HCT116 (cell line): Measurements from ENCODE around the gene DUOXA1. TPM values are rescaled to one million over a fixed set of nuclear protein-coding genes. Genes with fewer than 3 reads are reported as not detected.

Experiments used
- ATAC-seq: fragments of 200-7000 bp; cut with Tn5 transposase; 2 replicates; pipeline ENCODE4 v1.9.1; 2020; ENCODE audit warnings: mild to moderate bottlenecking, moderate library complexity
- BruUV-seq: library from RNA; stranded (reverse); fragments of 400-500 nt; replicated peaks from 2 replicates; lab custom pipeline; 2021; lab: Mats Ljungman, UMichigan
- CTCF ChIA-PET: fragments of 300-600 bp; sonication (Branson Sonifier 250); formaldehyde crosslinking; loops from one replicate; lab custom pipeline; 2021; ENCODE audit warnings: antibody characterized with exemption; lab: Charles Lee
- POLR2A ChIA-PET: fragments of 300-600, 350-600 bp; sonication (Branson Sonifier 250); formaldehyde crosslinking; loops from one replicate; lab custom pipeline; 2021; ENCODE audit warnings: antibody characterized with exemption; lab: Charles Lee
- RAD21 ChIA-PET, 2 experiments: fragments of 300-600 bp; sonication (Branson Sonifier 250); formaldehyde crosslinking; loops; one replicate each; lab custom pipeline; 2023; ENCODE audit warnings: low total read pairs in 2 of 2; ENCODE audit not compliant: uncharacterized antibody in 2 of 2, unreplicated experiment in 2 of 2, low non-redundant PET in 1 of 2; lab: Charles Lee
- DNase-seq: peaks from one replicate; pipeline ENCODE4 v3.0.0-alpha.2; 2010; ENCODE audit warnings: low read depth, low spot score
- H2AFZ ChIP-seq: fragments of 200-600 bp; shearing (Covaris generic), sonication (generic); 2 replicates; pipeline ENCODE4 v1.6.1; 2017; ENCODE audit warnings: low read depth, mixed run types, mixed read lengths, antibody characterized with exemption, low read length; ENCODE audit not compliant: poor library complexity, severe bottlenecking
- H3K27ac ChIP-seq: 2 replicates; pipeline ENCODE4 v1.5.1; 2012; ENCODE audit warnings: low read depth, low read length
- H3K27me3 ChIP-seq: fragments of 200-600 bp; sonication (generic); 2 replicates; pipeline ENCODE4 v1.6.1; 2016; ENCODE audit warnings: mixed run types, low read length, mixed read lengths; ENCODE audit not compliant: insufficient read depth
- H3K36me3 ChIP-seq, 2 experiments: fragments of 200-500 bp in 1 of 2; fragments of 200-600 bp in 1 of 2; sonication (Bioruptor generic) in 1 of 2; sonication (generic) in 1 of 2; 2 replicates each; pipeline versions ENCODE4 v1.5.1 to v1.6.1; 2014 to 2016; ENCODE audit warnings: low read length in 2 of 2, inconsistent platforms in 1 of 2, mixed read lengths in 1 of 2, mixed run types in 1 of 2; ENCODE audit not compliant: insufficient read depth in 2 of 2, control insufficient read depth in 1 of 2
- H3K4me1 ChIP-seq, 2 experiments: fragments of 200-600 bp in 1 of 2; sonication (generic) in 1 of 2; 2 replicates each; pipeline versions ENCODE4 v1.5.1 to v1.6.1; 2012 to 2017; ENCODE audit warnings: low read length in 2 of 2, inconsistent platforms in 1 of 2, mild to moderate bottlenecking in 1 of 2, mixed read lengths in 1 of 2, mixed run types in 1 of 2, moderate library complexity in 1 of 2; ENCODE audit not compliant: insufficient read depth in 2 of 2, control insufficient read depth in 1 of 2
- H3K4me2 ChIP-seq: fragments of 200-600 bp; sonication (generic); 2 replicates; pipeline ENCODE4 v1.6.1; 2017; ENCODE audit warnings: mixed run types, low read length, mixed read lengths
- H3K4me3 ChIP-seq, 2 experiments: fragments of 200-600 bp in 1 of 2; sonication (generic) in 1 of 2; replicated peaks in 1 of 2; 2 replicates each; pipeline ENCODE4 v1.5.1; 2011 to 2016; ENCODE audit warnings: low read length in 2 of 2, control low read depth in 1 of 2, low read depth in 1 of 2, mild to moderate bottlenecking in 1 of 2, mixed read lengths in 1 of 2, mixed run types in 1 of 2
- H3K79me2 ChIP-seq: fragments of 200-600 bp; sonication (generic); 2 replicates; pipeline ENCODE4 v1.6.1; 2017; ENCODE audit warnings: mild to moderate bottlenecking, mixed run types, low read length, moderate library complexity, mixed read lengths; ENCODE audit not compliant: insufficient read depth
- H3K9ac ChIP-seq: fragments of 200-600 bp; sonication (generic); 2 replicates; pipeline ENCODE4 v1.6.1; 2016; ENCODE audit warnings: low read length, mixed read lengths
- H3K9me2 ChIP-seq: fragments of 200-600 bp; sonication (generic), shearing (Covaris generic); 2 replicates; pipeline ENCODE4 v1.6.1; 2017; ENCODE audit warnings: mixed run types, mild to moderate bottlenecking, moderate library complexity; ENCODE audit not compliant: insufficient read depth
- H3K9me3 ChIP-seq, 2 experiments: fragments of 200-500 bp in 1 of 2; fragments of 200-600 bp in 1 of 2; sonication (Bioruptor generic) in 1 of 2; sonication (generic) in 1 of 2; 2 replicates each; pipeline ENCODE4 v1.6.1; 2014 to 2017; ENCODE audit warnings: low read length in 2 of 2, mixed read lengths in 2 of 2, inconsistent platforms in 1 of 2, low read depth in 1 of 2, mild to moderate bottlenecking in 1 of 2, mixed run types in 1 of 2, moderate library complexity in 1 of 2; ENCODE audit not compliant: control insufficient read depth in 1 of 2, insufficient read depth in 1 of 2
- H4K20me1 ChIP-seq: fragments of 200-600 bp; sonication (generic), shearing (Covaris generic); 2 replicates; pipeline ENCODE4 v1.6.1; 2017; ENCODE audit warnings: mixed run types, mild to moderate bottlenecking, moderate library complexity; ENCODE audit not compliant: insufficient read depth
- CBX3 ChIP-seq: IDR thresholded peaks from 2 replicates; pipeline ENCODE4 v1.6.1; 2012; ENCODE audit warnings: low read depth
- EZH2 ChIP-seq: fragments of 200-600 bp; sonication (generic); IDR thresholded peaks from 2 replicates; pipeline ENCODE4 v1.6.1; 2017; ENCODE audit warnings: antibody characterized with exemption, mixed run types
- FOSL1 ChIP-seq: IDR thresholded peaks from 2 replicates; pipeline ENCODE4 v1.6.1; 2012; ENCODE audit warnings: low read depth
- POLR2AphosphoS5 ChIP-seq: IDR thresholded peaks from 2 replicates; pipeline ENCODE4 v1.6.1; 2011; ENCODE audit warnings: mild to moderate bottlenecking, low read depth, low read length, moderate library complexity
- SIN3A ChIP-seq: IDR thresholded peaks from 2 replicates; pipeline ENCODE4 v1.6.1; 2012; ENCODE audit warnings: low read depth
- TCF7L2 ChIP-seq: IDR thresholded peaks from 2 replicates; pipeline ENCODE4 v1.7.0; 2011; ENCODE audit warnings: borderline replicate concordance, inconsistent platforms; ENCODE audit not compliant: insufficient read depth, insufficient read length; ENCODE audit errors: extremely low read depth
- YY1 ChIP-seq: IDR thresholded peaks from 2 replicates; pipeline ENCODE4 v1.6.1; 2011; ENCODE audit warnings: low read length, low read depth, moderate library complexity, mild to moderate bottlenecking; ENCODE audit not compliant: insufficient replicate concordance; ENCODE audit errors: extremely low read depth
- ZFX ChIP-seq: fragments of 450-650 bp; IDR thresholded peaks from 2 replicates; pipeline ENCODE4 v1.6.1; 2017
- ZNF274 ChIP-seq: fragments of 200-500 bp; sonication (Bioruptor generic); IDR thresholded peaks from 2 replicates; pipeline ENCODE4 v1.6.1; 2014; ENCODE audit warnings: mild to moderate bottlenecking, low read depth, low read length, inconsistent platforms
- intact Hi-C: fragments of 100-400 bp; cut with micrococcal nuclease; formaldehyde crosslinking; loops from 2 replicates; pipeline ENCODE4 v1.10.0; 2022
- total RNA-seq: library from RNA; stranded (reverse); gene quantifications from one replicate; pipeline ENCODE4 v1.2.1, GENCODE V29; 2021; ENCODE audit not compliant: unreplicated experiment
- TF ChIP-seq, protein P1 (sequence below): IDR thresholded peaks from 2 replicates; pipeline ENCODE4 v1.6.1; 2012; ENCODE audit warnings: low read depth

The DUOXA1 gene
- total RNA-seq, 1 experiment from 2014 or later: 2.3 TPM

DNA sequence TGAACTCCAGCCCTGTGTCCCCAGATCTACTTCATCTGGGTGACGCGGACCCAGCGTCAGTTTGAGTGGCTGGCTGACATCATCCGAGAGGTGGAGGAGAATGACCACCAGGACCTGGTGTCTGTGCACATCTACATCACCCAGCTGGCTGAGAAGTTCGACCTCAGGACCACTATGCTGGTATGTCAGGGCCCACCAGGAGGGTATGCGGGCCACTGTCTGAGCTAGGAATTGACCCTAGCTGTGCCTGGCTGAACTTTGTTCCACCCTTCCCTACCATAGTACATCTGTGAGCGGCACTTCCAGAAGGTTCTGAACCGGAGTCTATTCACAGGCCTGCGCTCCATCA lies 33.8 kb upstream of the DUOXA1 start:
- H3K4me3 ChIP-seq: no peak overlapping the region
- no peaks in the 10 kb centered on the region for H4K20me1 ChIP-seq
- peak overlapping the region; percentile 77 for H3K4me2 ChIP-seq
- H3K27ac ChIP-seq: peak overlapping the region; percentile 63
- CTCF ChIA-PET: interaction anchor here (0.6 to 4.0 kb wide), 32 partner anchors 8 to 448 kb away, joined by 3 to 48 read pairs (median 5); partner anchors contain the start of genes DUOX1 and DUOXA1
- 0 out of 2 replicates have a peak, but pooled peaks cover 6% of the 10 kb centered on the region for H3K79me2 ChIP-seq
- no peaks in the 10 kb centered on the region for H3K27me3 ChIP-seq
- POLR2A ChIA-PET: interaction anchor here (0.7 to 1.7 kb wide), 5 partner anchors 33 to 294 kb away, joined by 3 to 10 read pairs (median 5); partner anchors contain the start of genes DUOX1 and DUOXA1
- no peak overlapping the region for H2AFZ ChIP-seq
- H3K9me2 ChIP-seq: no peaks in the 10 kb centered on the region
- no TSS peak for BruUV-seq
- ATAC-seq (no peak), DNase-seq (no peak)
- H3K9me3 ChIP-seq: no peaks in the 10 kb centered on the region
- H3K9ac ChIP-seq: no peak overlapping the region
- TF ChIP-seq ZFX: no peak
- no peak for TF ChIP-seq YY1
- no peak for TF ChIP-seq SIN3A
- no peak for TF ChIP-seq ZNF274
- no peak for TF ChIP-seq POLR2AphosphoS5
- TF ChIP-seq, protein P1, sequence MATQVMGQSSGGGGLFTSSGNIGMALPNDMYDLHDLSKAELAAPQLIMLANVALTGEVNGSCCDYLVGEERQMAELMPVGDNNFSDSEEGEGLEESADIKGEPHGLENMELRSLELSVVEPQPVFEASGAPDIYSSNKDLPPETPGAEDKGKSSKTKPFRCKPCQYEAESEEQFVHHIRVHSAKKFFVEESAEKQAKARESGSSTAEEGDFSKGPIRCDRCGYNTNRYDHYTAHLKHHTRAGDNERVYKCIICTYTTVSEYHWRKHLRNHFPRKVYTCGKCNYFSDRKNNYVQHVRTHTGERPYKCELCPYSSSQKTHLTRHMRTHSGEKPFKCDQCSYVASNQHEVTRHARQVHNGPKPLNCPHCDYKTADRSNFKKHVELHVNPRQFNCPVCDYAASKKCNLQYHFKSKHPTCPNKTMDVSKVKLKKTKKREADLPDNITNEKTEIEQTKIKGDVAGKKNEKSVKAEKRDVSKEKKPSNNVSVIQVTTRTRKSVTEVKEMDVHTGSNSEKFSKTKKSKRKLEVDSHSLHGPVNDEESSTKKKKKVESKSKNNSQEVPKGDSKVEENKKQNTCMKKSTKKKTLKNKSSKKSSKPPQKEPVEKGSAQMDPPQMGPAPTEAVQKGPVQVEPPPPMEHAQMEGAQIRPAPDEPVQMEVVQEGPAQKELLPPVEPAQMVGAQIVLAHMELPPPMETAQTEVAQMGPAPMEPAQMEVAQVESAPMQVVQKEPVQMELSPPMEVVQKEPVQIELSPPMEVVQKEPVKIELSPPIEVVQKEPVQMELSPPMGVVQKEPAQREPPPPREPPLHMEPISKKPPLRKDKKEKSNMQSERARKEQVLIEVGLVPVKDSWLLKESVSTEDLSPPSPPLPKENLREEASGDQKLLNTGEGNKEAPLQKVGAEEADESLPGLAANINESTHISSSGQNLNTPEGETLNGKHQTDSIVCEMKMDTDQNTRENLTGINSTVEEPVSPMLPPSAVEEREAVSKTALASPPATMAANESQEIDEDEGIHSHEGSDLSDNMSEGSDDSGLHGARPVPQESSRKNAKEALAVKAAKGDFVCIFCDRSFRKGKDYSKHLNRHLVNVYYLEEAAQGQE: no peak
- no peak for TF ChIP-seq EZH2
- TF ChIP-seq FOSL1: no peak
- no peak for TF ChIP-seq CBX3
- TF ChIP-seq TCF7L2: no peak
- H3K36me3 ChIP-seq: no peaks in the 10 kb centered on the region
- RAD21 ChIA-PET: interaction anchor here (1.0 to 1.7 kb wide), 7 partner anchors 37 to 239 kb away, joined by 3 to 8 read pairs (median 4); a partner anchor contains a TSS
- H3K4me1 ChIP-seq: peaks cover 15 to 34% of the 10 kb centered on the region in 2 experiments
- intact Hi-C loops: loop anchor here (1.0 to 10.0 kb wide), 3 partner anchors 236 to 451 kb away; no protein-coding TSS in a partner anchor
